ENCODE measurements around the gene ZNF709. TPM values are rescaled to one million over a fixed set of nuclear protein-coding genes. Genes with fewer than 3 reads are reported as not detected.

ZNF709 gene
- polyA plus RNA-seq, 1 experiment, result 0.59 TPM

- Histone ChIP-seq H3K36me3 (ENCODE audit: control insufficient read depth, insufficient read depth, low read length) (no peaks in the 10 kb centered on the region), H3K4me3 (ENCODE audit: low read depth, low read length) (no peak overlapping the region), H3K27me3 (ENCODE audit: control insufficient read depth, insufficient read depth, low read length) (no peaks in the 10 kb centered on the region)
- no peak for TF ChIP-seq CTCF (IDR thresholded peaks at IDR 0.05; ENCODE audit: insufficient read depth, low read depth, low read length)
- no peak for DNase-seq (ENCODE audit: low read depth)
- POLR2A ChIA-PET, result no interaction called here
- CTCF ChIA-PET, result interaction anchor here (0.6 to 1.5 kb wide), 2 partner anchors 10 to 224 kb away, joined by 3 to 4 read pairs; no protein-coding TSS in a partner anchor
Observed at GRCh38 chr19:12485571-12485970, 955 bp upstream of the ZNF709 start.

- POLR2A ChIA-PET, result no interaction called here
- H3K36me3 ChIP-seq (ENCODE audit: control insufficient read depth, insufficient read depth, low read length), result no peaks in the 10 kb centered on the region
- DNase-seq (ENCODE audit: low read depth), result no peak
- TF ChIP-seq CTCF (IDR thresholded peaks at IDR 0.05; ENCODE audit: insufficient read depth, low read depth, low read length), result no peak
- H3K4me3 ChIP-seq (ENCODE audit: low read depth, low read length), result peak overlapping the region; percentile 99
- CTCF ChIA-PET, result interaction anchor here (1.5 kb wide), 1 partner anchor 10 kb away, joined by 4 read pairs; no protein-coding TSS in a partner anchor
- H3K27me3 ChIP-seq (ENCODE audit: control insufficient read depth, insufficient read depth, low read length), result no peaks in the 10 kb centered on the region
Observed at GRCh38 chr19:12485052-12485416, 418 bp upstream of the ZNF709 start.

- H3K27me3 ChIP-seq (ENCODE audit: control insufficient read depth, insufficient read depth, low read length), result no peaks in the 10 kb centered on the region
- no peaks in the 10 kb centered on the region for H3K36me3 ChIP-seq (ENCODE audit: control insufficient read depth, insufficient read depth, low read length)
- DNase-seq (ENCODE audit: low read depth), result no peak
- CTCF ChIA-PET, result no interaction called here
- POLR2A ChIA-PET, result no interaction called here
- H3K4me3 ChIP-seq (ENCODE audit: low read depth, low read length), result peak overlapping the region; percentile 99
- no peak for TF ChIP-seq CTCF (IDR thresholded peaks at IDR 0.05; ENCODE audit: insufficient read depth, low read depth, low read length)
Observed at GRCh38 chr19:12484011-12484370, 625 bp downstream of the ZNF709 start.

GRCh38 chr19:12482509-12482886 is 2.1 kb downstream of the ZNF709 start:
- POLR2A ChIA-PET, result no interaction called here
- Histone ChIP-seq H3K27me3 (ENCODE audit: control insufficient read depth, insufficient read depth, low read length) (no peaks in the 10 kb centered on the region), H3K36me3 (ENCODE audit: control insufficient read depth, insufficient read depth, low read length) (no peaks in the 10 kb centered on the region), H3K4me3 (ENCODE audit: low read depth, low read length) (no peak overlapping the region)
- no peak for TF ChIP-seq CTCF (IDR thresholded peaks at IDR 0.05; ENCODE audit: insufficient read depth, low read depth, low read length)
- no peak for DNase-seq (ENCODE audit: low read depth)
- CTCF ChIA-PET, result no interaction called here

GRCh38 chr19:12481781-12482508 is 2.7 kb downstream of the ZNF709 start:
- Histone ChIP-seq H3K4me3 (ENCODE audit: low read depth, low read length) (no peak overlapping the region), H3K36me3 (ENCODE audit: control insufficient read depth, insufficient read depth, low read length) (no peaks in the 10 kb centered on the region), H3K27me3 (ENCODE audit: control insufficient read depth, insufficient read depth, low read length) (no peaks in the 10 kb centered on the region)
- TF ChIP-seq CTCF (IDR thresholded peaks at IDR 0.05; ENCODE audit: insufficient read depth, low read depth, low read length), result no peak
- ChIA-PET POLR2A (no interaction called here), CTCF (interaction anchor here (0.6 kb wide), 1 partner anchor 1100 kb away, joined by 3 read pairs; no protein-coding TSS in a partner anchor)
- DNase-seq (ENCODE audit: low read depth), result no peak
